ENCODE measurements around the gene FAM149A.
A peak's percentile ranks its signal among the peaks of the same experiment; 100 is the strongest.

Gene FAM149A

GRCh38 chr4:186193851-186194250 is 89.3 kb downstream of the FAM149A start:
- no peak for DNase-seq (ENCODE audit: low read depth)
- no peak for TF ChIP-seq CTCF (conservative IDR thresholded peaks at IDR 0.05; ENCODE audit: control insufficient read depth, insufficient read depth, low read depth, low read length)

GRCh38 chr4:186196063-186196462 is 91.6 kb downstream of the FAM149A start:
- no peak for DNase-seq (ENCODE audit: low read depth)
- no peak overlapping the region for H3K4me3 ChIP-seq (ENCODE audit: control insufficient read depth, low read depth, low read length)
- no peak for TF ChIP-seq CTCF (conservative IDR thresholded peaks at IDR 0.05; ENCODE audit: control insufficient read depth, insufficient read depth, low read depth, low read length)

More at GRCh38 chr4:186193851-186194250, 89.3 kb downstream of the FAM149A start:
- no peak overlapping the region for H3K4me3 ChIP-seq (ENCODE audit: control insufficient read depth, low read depth, low read length)

GRCh38 chr4:186200516-186200915 is 96.0 kb downstream of the FAM149A start:
- DNase-seq (ENCODE audit: low read depth), result no peak
- H3K4me3 ChIP-seq (ENCODE audit: control insufficient read depth, low read depth, low read length), result no peak overlapping the region
- no peak for TF ChIP-seq CTCF (conservative IDR thresholded peaks at IDR 0.05; ENCODE audit: control insufficient read depth, insufficient read depth, low read depth, low read length)

- DNase-seq (ENCODE audit: low read depth), result no peak
- no peak for TF ChIP-seq CTCF (conservative IDR thresholded peaks at IDR 0.05; ENCODE audit: control insufficient read depth, insufficient read depth, low read depth, low read length)
- H3K4me3 ChIP-seq (ENCODE audit: control insufficient read depth, low read depth, low read length), result no peak overlapping the region
Observed at GRCh38 chr4:186201010-186201409, 96.5 kb downstream of the FAM149A start.

GRCh38 chr4:186201535-186202230 is 97.2 kb downstream of the FAM149A start:
- peak; percentile 27 for DNase-seq (ENCODE audit: low read depth)
- no peak overlapping the region for H3K4me3 ChIP-seq (ENCODE audit: control insufficient read depth, low read depth, low read length)
- TF ChIP-seq CTCF (conservative IDR thresholded peaks at IDR 0.05; ENCODE audit: control insufficient read depth, insufficient read depth, low read depth, low read length), result peak; percentile 58

GRCh38 chr4:186202490-186203140 is 98.1 kb downstream of the FAM149A start:
- no peak for DNase-seq (ENCODE audit: low read depth)
- TF ChIP-seq CTCF (conservative IDR thresholded peaks at IDR 0.05; ENCODE audit: control insufficient read depth, insufficient read depth, low read depth, low read length), result no peak
- no peak overlapping the region for H3K4me3 ChIP-seq (ENCODE audit: control insufficient read depth, low read depth, low read length)
